CD8-positive, alpha-beta memory T cell (primary cell): ENCODE results near the gene FN1. TPM values are rescaled to one million over a fixed set of nuclear protein-coding genes. Genes with fewer than 3 reads are reported as not detected.
A peak's percentile ranks its signal among the peaks of the same experiment; 100 is the strongest.

Experiments used
- CTCF ChIA-PET: fragments of 350-600 bp; sonication (Branson Sonifier 250); formaldehyde crosslinking; loops from one replicate; lab custom pipeline; 2021; ENCODE audit warnings: antibody characterized with exemption; lab: Charles Lee
- POLR2A ChIA-PET: fragments of 350-600 bp; sonication (Branson Sonifier 250); formaldehyde crosslinking; loops from one replicate; lab custom pipeline; 2021; ENCODE audit warnings: antibody characterized with exemption; lab: Charles Lee
- DNase-seq, 5 donors: peaks; one replicate each; pipeline versions ENCODE4 v3.0.0 to v3.0.0-alpha.2; 2020 to 2022; ENCODE audit warnings: mixed read lengths in 1 of 5
- H3K27ac ChIP-seq: one replicate; pipeline ENCODE4 v1.7.0; 2013; ENCODE audit warnings: low read depth, mild to moderate bottlenecking, low read length, moderate library complexity
- H3K27me3 ChIP-seq: 2 replicates; pipeline ENCODE4 v1.7.0; 2013; ENCODE audit warnings: low read length, mild to moderate bottlenecking; ENCODE audit not compliant: insufficient read depth, poor library complexity, severe bottlenecking
- H3K36me3 ChIP-seq: 2 replicates; pipeline ENCODE4 v1.7.0; 2013; ENCODE audit warnings: mild to moderate bottlenecking, low read length, moderate library complexity; ENCODE audit not compliant: insufficient read depth
- H3K4me1 ChIP-seq: 2 replicates; pipeline ENCODE4 v1.7.0; 2013; ENCODE audit warnings: mild to moderate bottlenecking, low read length, moderate library complexity; ENCODE audit not compliant: insufficient read depth
- H3K4me3 ChIP-seq: 2 replicates; pipeline ENCODE4 v1.7.0; 2013; ENCODE audit warnings: mild to moderate bottlenecking, low read length
- H3K9me3 ChIP-seq: 2 replicates; pipeline ENCODE4 v1.7.0; 2013; ENCODE audit warnings: mild to moderate bottlenecking, low read length
- H3K27ac Mint-ChIP-seq, 8 donors: one replicate each; pipeline ENCODE4 v1.8.0; 2020 to 2021; ENCODE audit warnings: mixed read lengths in 8 of 8, mild to moderate bottlenecking in 6 of 8, inconsistent platforms in 3 of 8, moderate library complexity in 3 of 8
- H3K27me3 Mint-ChIP-seq, 2 donors: one replicate each; pipeline ENCODE4 v1.8.0; 2020 to 2021; ENCODE audit warnings: mixed read lengths in 2 of 2, mild to moderate bottlenecking in 1 of 2, moderate library complexity in 1 of 2
- H3K36me3 Mint-ChIP-seq, 3 donors: one replicate each; pipeline ENCODE4 v1.8.0; 2020 to 2021; ENCODE audit warnings: mixed read lengths in 3 of 3, inconsistent platforms in 1 of 3, mild to moderate bottlenecking in 1 of 3
- H3K4me1 Mint-ChIP-seq, 3 donors: one replicate each; pipeline ENCODE4 v1.8.0; 2020 to 2021; ENCODE audit warnings: mixed read lengths in 3 of 3, inconsistent platforms in 1 of 3, mild to moderate bottlenecking in 1 of 3
- H3K4me3 Mint-ChIP-seq, 7 donors: one replicate each; pipeline ENCODE4 v1.8.0; 2020 to 2021; ENCODE audit warnings: mixed read lengths in 7 of 7, mild to moderate bottlenecking in 6 of 7, moderate library complexity in 4 of 7, inconsistent platforms in 2 of 7
- H3K9me3 Mint-ChIP-seq, 5 donors: one replicate each; pipeline ENCODE4 v1.8.0; 2020 to 2022; ENCODE audit warnings: mixed read lengths in 5 of 5, mild to moderate bottlenecking in 3 of 5, moderate library complexity in 2 of 5, inconsistent platforms in 1 of 5
- polyA plus RNA-seq: library from polyadenylated mRNA; unstranded; fragments of 300-500 nt; fragmentation: Illumina TruSeq; gene quantifications from one replicate; pipeline ENCODE4 v1.2.3, GENCODE V29; 2021
- total RNA-seq, 2 experiments: library from RNA; stranded (reverse); gene quantifications; one replicate each; pipeline ENCODE4 v1.2.3, GENCODE V29; 2021

Gene FN1
- total and polyA plus RNA-seq, 3 experiments from 2014 or later: 0.08 to 0.31 (median 0.18) TPM

DNA sequence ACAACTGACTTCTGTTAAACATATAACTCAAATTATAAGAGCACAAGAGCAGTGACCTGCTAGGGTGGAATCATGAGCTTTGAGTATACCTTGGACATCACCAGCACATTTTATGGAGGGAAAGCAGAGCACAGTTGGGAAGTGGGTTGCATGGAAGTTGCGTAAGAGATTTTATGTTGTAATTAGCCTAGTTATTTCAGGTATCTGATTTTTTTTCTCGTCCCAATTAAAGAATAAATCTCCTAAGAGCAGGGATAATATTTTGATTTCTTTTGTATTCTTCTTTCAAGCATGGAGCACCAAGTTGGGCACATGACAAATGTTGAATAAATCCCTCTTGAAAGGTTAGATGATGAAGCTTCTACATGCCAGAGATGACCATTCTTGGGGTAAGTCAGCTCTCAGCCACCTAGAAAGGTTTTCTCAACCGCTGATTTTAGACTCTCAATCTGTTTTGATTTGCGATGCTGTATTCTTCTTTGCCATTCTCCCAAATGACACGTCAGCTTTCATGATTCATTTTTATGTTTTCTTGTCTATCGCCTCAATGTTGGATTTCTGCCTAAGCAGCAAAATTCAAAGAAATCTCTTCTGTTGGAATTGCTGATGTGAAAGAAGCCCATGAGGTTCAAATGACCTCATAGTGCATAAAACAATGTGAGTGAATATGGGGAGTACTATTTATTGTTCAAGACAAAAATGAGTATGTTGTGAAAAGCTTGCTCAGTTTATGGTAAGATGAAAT, 15.3 kb upstream of the FN1 start:
- no peak overlapping the region for H3K4me3 ChIP-seq
- no peaks in the 10 kb centered on the region for H3K9me3 ChIP-seq
- H3K4me1 Mint-ChIP-seq: no peaks in the 10 kb centered on the region
- no peak for DNase-seq
- ChIA-PET CTCF (no interaction called here), POLR2A (no interaction called here)
- no peak overlapping the region for H3K4me3 Mint-ChIP-seq
- no peaks in the 10 kb centered on the region for H3K9me3 Mint-ChIP-seq
- H3K4me1 ChIP-seq: no peaks in the 10 kb centered on the region
- no peaks in the 10 kb centered on the region for H3K36me3 Mint-ChIP-seq
- H3K27ac ChIP-seq: no peak overlapping the region
- no peaks in the 10 kb centered on the region for H3K27me3 ChIP-seq
- no peaks in the 10 kb centered on the region for H3K36me3 ChIP-seq
- peaks cover 15 to 37% of the 10 kb centered on the region in 2 donors for H3K27me3 Mint-ChIP-seq
- peak overlapping the region in 1 of 8 donors; percentile 24 for H3K27ac Mint-ChIP-seq

DNA sequence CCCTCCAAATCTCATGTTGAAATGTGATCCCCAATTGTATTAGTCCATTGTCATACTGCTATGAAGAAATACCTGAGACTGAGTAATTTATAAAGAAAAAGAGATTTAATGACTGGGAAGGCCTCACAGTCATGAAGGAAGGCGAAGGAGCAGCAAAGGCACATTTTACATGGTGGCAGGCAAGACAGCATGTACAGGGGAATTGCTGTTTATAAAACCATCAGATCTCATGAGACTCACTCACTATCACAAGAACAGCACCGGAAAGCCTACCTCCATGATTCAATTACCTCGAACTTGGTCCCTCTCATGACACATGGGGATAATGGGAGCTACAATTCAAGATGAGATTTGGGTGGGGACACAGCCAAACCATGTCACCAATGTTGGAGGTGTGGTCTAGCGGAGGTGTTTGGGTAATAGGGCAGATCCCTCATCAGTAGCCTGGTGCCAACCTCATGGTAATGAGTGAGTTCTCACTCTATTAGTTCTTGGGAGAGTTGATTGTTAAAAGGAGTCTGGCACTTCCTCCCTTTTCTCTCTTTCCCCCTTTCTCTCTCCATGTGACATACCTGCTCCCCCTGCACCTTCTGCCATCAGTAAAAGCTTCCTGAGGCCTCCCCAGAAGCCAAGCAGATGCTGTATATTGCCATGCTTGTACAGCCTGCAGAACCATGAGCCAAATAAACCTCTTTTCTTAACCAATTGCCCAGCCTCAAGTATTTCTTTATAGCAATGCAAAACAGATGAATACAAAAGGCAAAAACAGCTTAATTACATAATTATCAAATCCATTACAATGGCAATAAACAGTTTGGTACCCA, 14.5 kb upstream of the FN1 start:
- ChIA-PET CTCF (no interaction called here), POLR2A (no interaction called here)
- Histone ChIP-seq H3K27me3 (no peaks in the 10 kb centered on the region), H3K27ac (no peak overlapping the region), H3K9me3 (no peaks in the 10 kb centered on the region), H3K4me3 (no peak overlapping the region), H3K4me1 (no peaks in the 10 kb centered on the region), H3K36me3 (no peaks in the 10 kb centered on the region)
- no peak for DNase-seq
- Mint-ChIP-seq H3K27me3 (peaks cover 15 to 37% of the 10 kb centered on the region in 2 donors), H3K27ac (no peak overlapping the region), H3K4me3 (no peak overlapping the region), H3K4me1 (no peaks in the 10 kb centered on the region), H3K36me3 (no peaks in the 10 kb centered on the region), H3K9me3 (no peaks in the 10 kb centered on the region)

DNA sequence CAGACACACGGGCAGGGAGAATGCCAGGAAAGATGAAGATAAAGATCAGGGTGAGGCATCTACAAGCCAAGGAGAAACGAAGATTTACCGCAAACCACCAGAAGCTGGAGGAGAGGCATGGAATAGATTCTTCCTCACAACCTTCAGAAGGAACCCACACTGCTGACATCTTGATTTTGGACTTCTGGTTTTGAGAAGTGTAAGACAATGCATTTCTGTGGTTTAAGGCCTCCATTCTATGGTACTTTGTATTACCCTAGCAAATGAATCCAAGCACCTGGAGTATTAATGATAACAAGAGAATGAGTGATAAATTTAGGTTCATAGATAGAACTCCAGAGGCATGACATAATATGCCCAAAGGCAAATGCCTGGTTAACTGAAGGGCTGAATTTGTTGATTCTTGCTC, 11.8 kb upstream of the FN1 start:
- ChIA-PET POLR2A (no interaction called here), CTCF (no interaction called here)
- Histone ChIP-seq H3K27me3 (no peaks in the 10 kb centered on the region), H3K27ac (no peak overlapping the region), H3K36me3 (no peaks in the 10 kb centered on the region), H3K4me3 (no peak overlapping the region), H3K9me3 (no peaks in the 10 kb centered on the region), H3K4me1 (no peaks in the 10 kb centered on the region)
- no peak for DNase-seq
- Mint-ChIP-seq H3K27ac (no peak overlapping the region), H3K4me3 (no peak overlapping the region), H3K36me3 (no peaks in the 10 kb centered on the region), H3K27me3 (peaks cover 19 to 42% of the 10 kb centered on the region in 2 donors), H3K9me3 (no peaks in the 10 kb centered on the region), H3K4me1 (no peaks in the 10 kb centered on the region)

DNA sequence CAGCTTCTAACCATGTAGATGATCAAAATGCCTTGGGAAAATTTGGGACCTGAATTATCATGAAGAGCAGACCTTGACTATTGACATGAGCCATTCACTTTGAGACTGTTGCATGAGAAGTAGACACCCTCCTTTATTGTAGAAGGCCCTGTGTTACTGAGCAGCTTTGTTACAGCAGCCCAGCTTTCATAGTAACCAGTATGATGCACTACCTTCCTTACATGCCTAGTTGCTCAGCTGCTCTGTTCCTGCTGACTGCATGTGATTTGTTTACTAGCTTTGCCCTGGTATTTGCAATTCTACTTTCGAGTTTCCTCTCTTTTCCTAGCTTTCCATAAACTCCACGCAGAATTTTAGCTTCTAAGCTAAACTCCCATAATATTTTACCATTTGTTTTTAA, 11.2 kb upstream of the FN1 start:
- no peaks in the 10 kb centered on the region for H3K27me3 ChIP-seq
- DNase-seq: no peak
- H3K9me3 ChIP-seq: no peaks in the 10 kb centered on the region
- Mint-ChIP-seq H3K4me3 (no peak overlapping the region), H3K36me3 (no peaks in the 10 kb centered on the region), H3K27ac (no peak overlapping the region), H3K27me3 (peaks cover 18 to 43% of the 10 kb centered on the region in 2 donors), H3K4me1 (no peaks in the 10 kb centered on the region), H3K9me3 (no peaks in the 10 kb centered on the region)
- no peaks in the 10 kb centered on the region for H3K4me1 ChIP-seq
- H3K27ac ChIP-seq: no peak overlapping the region
- no peaks in the 10 kb centered on the region for H3K36me3 ChIP-seq
- CTCF ChIA-PET: no interaction called here
- no peak overlapping the region for H3K4me3 ChIP-seq
- POLR2A ChIA-PET: no interaction called here

DNA sequence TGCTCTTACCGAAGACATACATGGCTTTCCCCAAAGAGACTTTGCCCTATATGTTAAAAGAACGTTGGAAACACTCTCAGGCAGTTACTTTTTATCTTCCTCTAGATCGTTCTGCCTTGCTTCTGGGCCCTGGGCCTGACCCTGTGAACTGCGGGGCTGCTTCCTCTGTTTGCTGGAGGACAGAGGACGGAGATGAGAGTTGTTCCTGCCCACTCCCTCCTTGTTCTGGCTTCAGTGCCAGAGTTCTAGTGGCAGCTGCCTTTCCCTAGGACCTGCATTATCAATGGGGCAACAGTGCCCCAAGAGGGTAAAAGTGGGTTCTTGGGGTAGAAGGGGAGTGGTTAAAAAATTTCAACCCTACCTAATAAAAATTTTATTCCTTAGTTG, 6.5 kb upstream of the FN1 start:
- Histone ChIP-seq H3K27ac (no peak overlapping the region), H3K9me3 (no peaks in the 10 kb centered on the region), H3K4me3 (no peak overlapping the region), H3K27me3 (no peaks in the 10 kb centered on the region), H3K4me1 (no peaks in the 10 kb centered on the region), H3K36me3 (no peaks in the 10 kb centered on the region)
- Mint-ChIP-seq H3K9me3 (no peaks in the 10 kb centered on the region), H3K27me3 (peaks cover 27 to 60% of the 10 kb centered on the region in 2 donors), H3K36me3 (no peaks in the 10 kb centered on the region), H3K4me1 (no peaks in the 10 kb centered on the region), H3K27ac (no peak overlapping the region), H3K4me3 (no peak overlapping the region)
- ChIA-PET CTCF (no interaction called here), POLR2A (no interaction called here)
- no peak for DNase-seq

DNA sequence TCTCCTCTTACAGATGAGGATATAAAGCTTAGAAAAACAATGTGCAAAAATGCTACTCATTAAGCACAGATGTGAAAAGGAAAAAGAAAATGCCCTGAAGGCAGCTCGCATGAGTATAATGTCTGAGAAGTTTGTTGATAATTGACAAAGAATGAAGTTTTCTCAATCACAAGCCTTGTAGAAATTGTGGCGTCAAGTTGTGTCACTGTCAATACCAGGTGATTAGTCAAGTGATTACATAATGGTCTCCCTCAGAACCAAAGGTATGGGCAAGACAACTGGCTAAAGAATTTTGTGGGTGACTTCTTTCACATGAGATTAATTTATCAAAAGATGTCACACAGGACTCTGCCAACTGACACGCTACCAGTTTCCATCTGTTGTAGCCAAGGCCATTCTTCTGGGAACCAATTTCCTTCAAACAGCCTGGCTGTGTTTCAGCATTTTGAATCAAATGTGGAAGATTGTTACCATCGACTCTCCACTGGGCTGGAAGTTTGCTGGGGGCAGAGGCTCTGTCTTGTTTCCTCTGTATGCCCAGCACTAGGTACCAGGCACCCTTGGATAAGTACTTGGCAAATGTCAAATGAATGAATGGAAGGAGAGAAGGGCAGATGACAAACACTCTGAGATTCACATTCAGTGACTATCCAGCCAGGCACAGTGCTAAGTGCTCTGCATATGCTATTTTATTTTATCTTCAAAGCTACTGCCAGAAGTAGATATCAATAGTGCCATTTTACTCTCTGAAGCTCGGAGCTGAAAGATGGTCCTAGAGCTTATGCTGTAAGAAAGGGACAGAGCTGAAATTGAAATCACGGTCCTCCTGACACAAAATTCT, 5.9 kb upstream of the FN1 start:
- H3K27me3 ChIP-seq: peaks cover 2% of the 10 kb centered on the region
- H3K9me3 ChIP-seq: no peaks in the 10 kb centered on the region
- peaks cover 2% of the 10 kb centered on the region for H3K4me1 ChIP-seq
- no peak overlapping the region for H3K27ac Mint-ChIP-seq
- DNase-seq: no peak
- no peak overlapping the region for H3K4me3 Mint-ChIP-seq
- H3K4me3 ChIP-seq: no peak overlapping the region
- H3K27me3 Mint-ChIP-seq: peaks cover 31 to 63% of the 10 kb centered on the region in 2 donors
- POLR2A ChIA-PET: no interaction called here
- H3K36me3 Mint-ChIP-seq: no peaks in the 10 kb centered on the region
- H3K36me3 ChIP-seq: no peaks in the 10 kb centered on the region
- no peak overlapping the region for H3K27ac ChIP-seq
- H3K9me3 Mint-ChIP-seq: no peaks in the 10 kb centered on the region
- CTCF ChIA-PET: no interaction called here
- H3K4me1 Mint-ChIP-seq: peaks cover 4 to 5% (median 5%) of the 10 kb centered on the region in 3 donors

DNA sequence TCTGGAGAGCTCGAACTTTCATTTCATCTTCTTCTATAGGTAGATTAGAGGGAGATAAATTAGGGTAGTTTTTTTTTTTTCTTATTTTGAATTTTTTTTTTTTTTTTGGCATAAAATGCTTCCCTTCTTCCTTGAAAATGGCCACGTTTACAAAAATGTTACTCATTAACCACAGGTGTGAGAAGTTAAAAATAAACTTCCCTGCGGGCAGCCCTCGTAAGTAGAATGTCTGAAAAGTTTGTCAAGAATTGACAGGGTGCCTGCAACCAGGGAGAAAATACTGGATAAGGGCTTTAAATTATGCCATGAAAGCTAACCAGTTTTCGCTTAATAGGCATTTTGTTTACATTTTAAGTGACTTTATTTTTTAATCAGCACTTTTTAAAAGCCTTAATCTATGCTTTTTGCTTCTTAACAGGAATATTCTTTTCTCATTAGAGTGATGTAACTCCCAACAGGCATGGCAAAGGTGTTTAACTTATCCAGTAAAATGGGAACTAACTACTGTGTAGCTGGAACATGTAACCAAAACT, 4.2 kb upstream of the FN1 start:
- POLR2A ChIA-PET: no interaction called here
- Histone ChIP-seq H3K4me3 (no peak overlapping the region), H3K4me1 (peaks cover 15% of the 10 kb centered on the region), H3K36me3 (no peaks in the 10 kb centered on the region), H3K9me3 (no peaks in the 10 kb centered on the region), H3K27me3 (peaks cover 17% of the 10 kb centered on the region), H3K27ac (no peak overlapping the region)
- DNase-seq: no peak
- CTCF ChIA-PET: no interaction called here
- Mint-ChIP-seq H3K36me3 (no peaks in the 10 kb centered on the region), H3K9me3 (no peaks in the 10 kb centered on the region), H3K27me3 (peaks cover 44 to 71% of the 10 kb centered on the region in 2 donors), H3K27ac (no peak overlapping the region), H3K4me3 (no peak overlapping the region), H3K4me1 (peaks cover 16 to 18% (median 17%) of the 10 kb centered on the region in 3 donors)
